Measurements from ENCODE around the gene GHRH.

Gene GHRH

GRCh38 chr20:37237656-37238055 lies 24.0 kb downstream of the GHRH start:
- no peak for DNase-seq (ENCODE audit: low read depth)

- no peak for DNase-seq (ENCODE audit: low read depth)
Observed at GRCh38 chr20:37236462-37236861, 25.2 kb downstream of the GHRH start.

GRCh38 chr20:37235065-37235464 lies 26.5 kb downstream of the GHRH start:
- no peak for DNase-seq (ENCODE audit: low read depth)

GRCh38 chr20:37234254-37234581 lies 27.4 kb downstream of the GHRH start:
- no peak for DNase-seq (ENCODE audit: low read depth)

- no peak for DNase-seq (ENCODE audit: low read depth)
Observed at GRCh38 chr20:37233548-37234253, 27.9 kb downstream of the GHRH start.

- no peak for DNase-seq (ENCODE audit: low read depth)
Observed at GRCh38 chr20:37231947-37232630, 29.5 kb downstream of the GHRH start.

GRCh38 chr20:37230200-37230599 lies 31.4 kb downstream of the GHRH start:
- no peak for DNase-seq (ENCODE audit: low read depth)

GRCh38 chr20:37229357-37229756 lies 32.3 kb downstream of the GHRH start:
- no peak for DNase-seq (ENCODE audit: low read depth)

- no peak for DNase-seq (ENCODE audit: low read depth)
Observed at GRCh38 chr20:37228656-37229055, 33.0 kb downstream of the GHRH start.

- DNase-seq (ENCODE audit: low read depth): no peak
Observed at GRCh38 chr20:37228082-37228481, 33.5 kb downstream of the GHRH start.

GRCh38 chr20:37226889-37227288 lies 34.7 kb downstream of the GHRH start:
- DNase-seq (ENCODE audit: low read depth): no peak

- no peak for DNase-seq (ENCODE audit: low read depth)
Observed at GRCh38 chr20:37225146-37225545, 36.5 kb downstream of the GHRH start.

- no peak for DNase-seq (ENCODE audit: low read depth)
Observed at GRCh38 chr20:37223053-37223452, 38.6 kb downstream of the GHRH start.

GRCh38 chr20:37222086-37222485 lies 39.5 kb downstream of the GHRH start:
- DNase-seq (ENCODE audit: low read depth): no peak

- no peak for DNase-seq (ENCODE audit: low read depth)
Observed at GRCh38 chr20:37220731-37221130, 40.9 kb downstream of the GHRH start.

- no peak for DNase-seq (ENCODE audit: low read depth)
Observed at GRCh38 chr20:37219751-37220668, 41.6 kb downstream of the GHRH start.

GRCh38 chr20:37218976-37219375 lies 42.6 kb downstream of the GHRH start:
- no peak for DNase-seq (ENCODE audit: low read depth)

GRCh38 chr20:37218441-37218840 lies 43.2 kb downstream of the GHRH start:
- DNase-seq (ENCODE audit: low read depth): no peak

- no peak for DNase-seq (ENCODE audit: low read depth)
Observed at GRCh38 chr20:37209661-37210314, 51.8 kb downstream of the GHRH start.

- DNase-seq (ENCODE audit: low read depth): no peak
Observed at GRCh38 chr20:37209193-37209592, 52.4 kb downstream of the GHRH start.

- DNase-seq (ENCODE audit: low read depth): no peak
Observed at GRCh38 chr20:37207171-37207570, 54.4 kb downstream of the GHRH start.

- DNase-seq (ENCODE audit: low read depth): no peak
Observed at GRCh38 chr20:37205794-37206193, 55.8 kb downstream of the GHRH start.

Measured in CMK (cell line).